Naive thymus-derived CD4-positive, alpha-beta T cell (primary cell): Measurements from ENCODE around the gene CELA3B. TPM values are rescaled to one million over a fixed set of nuclear protein-coding genes. Genes with fewer than 3 reads are reported as not detected.
"Not testable (repeated sequence)": the region's sequence is repeated elsewhere in the genome, so short reads cannot be mapped to it uniquely, and the experiment has no call there.

Experiments used
- ATAC-seq: fragments of 150-1000 bp; cut with Tn5 transposase; 2 replicates; pipeline ENCODE4 v1.10.0; 2021; ENCODE audit warnings: mild to moderate bottlenecking, moderate library complexity
- CTCF ChIA-PET: fragments of 350-600 bp; sonication (Branson Sonifier 250); formaldehyde crosslinking; loops from one replicate; lab custom pipeline; 2021; ENCODE audit warnings: antibody characterized with exemption; lab: Charles Lee
- POLR2A ChIA-PET: fragments of 350-600 bp; sonication (Branson Sonifier 250); formaldehyde crosslinking; loops from one replicate; lab custom pipeline; 2021; ENCODE audit warnings: antibody characterized with exemption, inconsistent platforms; lab: Charles Lee
- DNase-seq, 9 donors: peaks; one replicate each; pipeline versions ENCODE4 v3.0.0 to v3.0.0-alpha.2; 2020 to 2022; ENCODE audit warnings: mixed read lengths in 1 of 9
- H3K27ac ChIP-seq: one replicate; pipeline ENCODE4 v1.7.0; 2013; ENCODE audit warnings: mild to moderate bottlenecking, low read depth, low read length, moderate library complexity
- H3K27me3 ChIP-seq, 2 donors: one replicate each; pipeline ENCODE4 v1.7.0; 2013; ENCODE audit warnings: low read length in 2 of 2, mild to moderate bottlenecking in 2 of 2, moderate library complexity in 2 of 2; ENCODE audit not compliant: control insufficient read depth in 2 of 2, insufficient read depth in 2 of 2
- H3K36me3 ChIP-seq, 3 experiments: 1 replicate in 2 of 3; 2 replicates in 1 of 3; pipeline ENCODE4 v1.7.0; 2013; ENCODE audit warnings: low read length in 3 of 3, mild to moderate bottlenecking in 3 of 3, moderate library complexity in 1 of 3; ENCODE audit not compliant: insufficient read depth in 3 of 3, control insufficient read depth in 2 of 3
- H3K4me1 ChIP-seq, 2 donors: one replicate each; pipeline ENCODE4 v1.7.0; 2013; ENCODE audit warnings: low read length in 2 of 2, mild to moderate bottlenecking in 2 of 2, moderate library complexity in 1 of 2; ENCODE audit not compliant: control insufficient read depth in 2 of 2, insufficient read depth in 2 of 2
- H3K4me3 ChIP-seq: 2 replicates; pipeline ENCODE4 v1.7.0; 2013; ENCODE audit warnings: mild to moderate bottlenecking, low read length
- H3K9me3 ChIP-seq, 3 experiments: 1 replicate in 2 of 3; 2 replicates in 1 of 3; pipeline ENCODE4 v1.7.0; 2013; ENCODE audit warnings: low read length in 3 of 3; ENCODE audit not compliant: control insufficient read depth in 2 of 3
- H3K27ac Mint-ChIP-seq, 9 donors: one replicate each; pipeline ENCODE4 v1.8.0; 2020 to 2022; ENCODE audit warnings: mixed read lengths in 9 of 9, mild to moderate bottlenecking in 8 of 9, moderate library complexity in 5 of 9, inconsistent platforms in 2 of 9
- H3K27me3 Mint-ChIP-seq, 5 donors: one replicate each; pipeline ENCODE4 v1.8.0; 2021 to 2022; ENCODE audit warnings: mixed read lengths in 5 of 5, mild to moderate bottlenecking in 1 of 5
- H3K36me3 Mint-ChIP-seq, 5 donors: one replicate each; pipeline ENCODE4 v1.8.0; 2020 to 2022; ENCODE audit warnings: mixed read lengths in 5 of 5, mild to moderate bottlenecking in 3 of 5, inconsistent platforms in 1 of 5
- H3K4me1 Mint-ChIP-seq, 7 donors: one replicate each; pipeline ENCODE4 v1.8.0; 2020 to 2022; ENCODE audit warnings: mixed read lengths in 7 of 7, mild to moderate bottlenecking in 3 of 7, inconsistent platforms in 1 of 7
- H3K4me3 Mint-ChIP-seq, 10 donors: one replicate each; pipeline ENCODE4 v1.8.0; 2020 to 2022; ENCODE audit warnings: mild to moderate bottlenecking in 10 of 10, mixed read lengths in 10 of 10, moderate library complexity in 6 of 10, inconsistent platforms in 2 of 10
- H3K9me3 Mint-ChIP-seq, 11 donors: one replicate each; pipeline ENCODE4 v1.8.0; 2020 to 2022; ENCODE audit warnings: mixed read lengths in 11 of 11, mild to moderate bottlenecking in 4 of 11, inconsistent platforms in 1 of 11, moderate library complexity in 1 of 11
- intact Hi-C, 2 donors: fragments of 100-400 bp; cut with micrococcal nuclease; formaldehyde crosslinking; loops; one replicate each; pipeline ENCODE4 v1.15.1; 2023
- polyA plus RNA-seq, 2 donors: library from polyadenylated mRNA; unstranded; fragments of 300-500 nt; fragmentation: Illumina TruSeq; gene quantifications; one replicate each; pipeline ENCODE4 v1.2.3, GENCODE V29; 2021
- total RNA-seq, 6 experiments: library from RNA in 5 of 6; stranded (reverse) in 5 of 6; gene quantifications; 1 replicate in 5 of 6; 2 replicates in 1 of 6; pipeline ENCODE4 v1.2.3 and lab custom pipeline; 2021 to 2026

CELA3B gene
- total and polyA plus RNA-seq, 7 experiments from 2014 or later, result not detected

GRCh38 chr1:21981253-21981652, 4.4 kb downstream of the CELA3B start:
- H3K4me1 ChIP-seq, H3K36me3 Mint-ChIP-seq, H3K4me3 Mint-ChIP-seq, DNase-seq, H3K9me3 Mint-ChIP-seq, CTCF ChIA-PET, H3K36me3 ChIP-seq, ATAC-seq, H3K9me3 ChIP-seq, H3K4me1 Mint-ChIP-seq, H3K27ac ChIP-seq, H3K27ac Mint-ChIP-seq, intact Hi-C loops, H3K27me3 Mint-ChIP-seq, H3K27me3 ChIP-seq, POLR2A ChIA-PET, H3K4me3 ChIP-seq: not testable (repeated sequence)

- H3K27me3 Mint-ChIP-seq, H3K36me3 ChIP-seq, CTCF ChIA-PET, H3K4me3 Mint-ChIP-seq, H3K27me3 ChIP-seq, intact Hi-C loops, ATAC-seq, H3K9me3 Mint-ChIP-seq, H3K36me3 Mint-ChIP-seq, POLR2A ChIA-PET, H3K4me3 ChIP-seq, H3K4me1 Mint-ChIP-seq, H3K27ac Mint-ChIP-seq, H3K9me3 ChIP-seq, H3K27ac ChIP-seq, H3K4me1 ChIP-seq: not testable (repeated sequence)
- peak in 1 of 9 donors; percentile 12 for DNase-seq
These were observed 5.3 kb downstream of the CELA3B start for GRCh38 chr1:21982122-21982521.

GRCh38 chr1:21983539-21983938, 6.7 kb downstream of the CELA3B start:
- H3K27ac Mint-ChIP-seq, H3K4me3 ChIP-seq, H3K27me3 ChIP-seq, DNase-seq, H3K9me3 ChIP-seq, H3K4me1 Mint-ChIP-seq, H3K36me3 Mint-ChIP-seq, H3K4me1 ChIP-seq, ATAC-seq, POLR2A ChIA-PET, H3K27ac ChIP-seq, intact Hi-C loops, H3K27me3 Mint-ChIP-seq, H3K9me3 Mint-ChIP-seq, H3K4me3 Mint-ChIP-seq, H3K36me3 ChIP-seq: not testable (repeated sequence)
- CTCF ChIA-PET, result interaction anchor here (0.6 kb wide), 1 partner anchor 88 kb away, joined by 3 read pairs; no protein-coding TSS in a partner anchor

DNA sequence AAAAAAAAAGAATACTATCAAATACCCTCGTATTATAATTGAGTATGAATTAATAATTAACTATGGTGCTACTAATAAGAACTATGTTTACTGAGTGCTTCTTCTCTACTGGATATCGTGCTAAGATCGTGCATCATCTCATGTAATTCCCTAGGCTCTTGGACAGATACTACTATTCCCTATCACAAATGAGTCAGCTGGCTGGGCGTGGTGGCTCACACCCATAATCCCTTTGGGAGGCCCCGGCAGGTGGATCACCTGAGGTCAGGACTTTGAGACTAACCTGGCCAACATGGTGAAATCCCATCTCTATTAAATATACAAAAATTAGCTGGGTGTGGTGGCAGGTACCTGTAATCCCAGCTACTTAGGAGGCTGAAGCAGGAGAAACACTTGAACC, 9.1 kb downstream of the CELA3B start:
- CTCF ChIA-PET, H3K27me3 Mint-ChIP-seq, H3K36me3 Mint-ChIP-seq, DNase-seq, POLR2A ChIA-PET, H3K9me3 Mint-ChIP-seq, H3K4me1 Mint-ChIP-seq, H3K27ac Mint-ChIP-seq, H3K27ac ChIP-seq, H3K4me3 Mint-ChIP-seq, H3K4me3 ChIP-seq, H3K4me1 ChIP-seq, H3K9me3 ChIP-seq, ATAC-seq, intact Hi-C loops, H3K27me3 ChIP-seq, H3K36me3 ChIP-seq: not testable (repeated sequence)

- intact Hi-C loops, CTCF ChIA-PET, DNase-seq, H3K27me3 ChIP-seq, POLR2A ChIA-PET, H3K4me3 ChIP-seq, H3K27me3 Mint-ChIP-seq, H3K9me3 Mint-ChIP-seq, H3K4me1 Mint-ChIP-seq, H3K4me3 Mint-ChIP-seq, H3K4me1 ChIP-seq, H3K36me3 ChIP-seq, ATAC-seq, H3K36me3 Mint-ChIP-seq, H3K9me3 ChIP-seq, H3K27ac Mint-ChIP-seq, H3K27ac ChIP-seq: not testable (repeated sequence)
These were observed 9.6 kb downstream of the CELA3B start for GRCh38 chr1:21986386-21986785.

GRCh38 chr1:21989672-21990393, 13.0 kb downstream of the CELA3B start:
- H3K9me3 Mint-ChIP-seq, H3K4me1 ChIP-seq, H3K27ac Mint-ChIP-seq, H3K27me3 Mint-ChIP-seq, H3K4me1 Mint-ChIP-seq, intact Hi-C loops, ATAC-seq, CTCF ChIA-PET, POLR2A ChIA-PET, H3K4me3 Mint-ChIP-seq, H3K9me3 ChIP-seq, H3K4me3 ChIP-seq, H3K36me3 ChIP-seq, H3K36me3 Mint-ChIP-seq, H3K27me3 ChIP-seq, DNase-seq, H3K27ac ChIP-seq: not testable (repeated sequence)

DNA sequence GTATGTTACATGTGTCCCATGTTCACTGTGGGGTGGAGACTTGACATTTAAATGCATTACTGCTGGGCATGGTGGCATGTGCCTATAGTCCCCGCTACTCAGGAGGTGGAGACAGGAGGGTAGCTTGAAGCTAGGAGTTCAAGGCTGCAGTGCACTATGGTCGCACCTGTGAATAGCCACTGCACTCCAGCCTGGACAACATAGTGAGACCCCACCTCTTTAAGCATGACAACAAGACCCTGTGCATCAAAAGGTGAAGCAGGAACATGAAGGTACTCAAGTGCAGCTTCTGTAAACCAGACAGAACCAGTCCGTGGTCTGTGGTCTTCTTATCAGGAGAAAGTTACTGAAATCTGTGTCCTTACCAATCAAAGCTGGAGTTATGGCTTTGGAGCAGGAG, 15.4 kb downstream of the CELA3B start:
- H3K27me3 ChIP-seq, H3K4me3 ChIP-seq, intact Hi-C loops, H3K9me3 Mint-ChIP-seq, H3K27me3 Mint-ChIP-seq, H3K36me3 ChIP-seq, DNase-seq, H3K4me1 Mint-ChIP-seq, H3K27ac ChIP-seq, H3K9me3 ChIP-seq, H3K27ac Mint-ChIP-seq, POLR2A ChIA-PET, H3K4me3 Mint-ChIP-seq, H3K4me1 ChIP-seq, CTCF ChIA-PET, ATAC-seq, H3K36me3 Mint-ChIP-seq: not testable (repeated sequence)
